Measurements from ENCODE around the gene HEATR1. TPM values are rescaled to one million over a fixed set of nuclear protein-coding genes. Genes with fewer than 3 reads are reported as not detected.

The HEATR1 gene
- total RNA-seq, 1 experiment from 2014 or later: 73.0 TPM

DNA sequence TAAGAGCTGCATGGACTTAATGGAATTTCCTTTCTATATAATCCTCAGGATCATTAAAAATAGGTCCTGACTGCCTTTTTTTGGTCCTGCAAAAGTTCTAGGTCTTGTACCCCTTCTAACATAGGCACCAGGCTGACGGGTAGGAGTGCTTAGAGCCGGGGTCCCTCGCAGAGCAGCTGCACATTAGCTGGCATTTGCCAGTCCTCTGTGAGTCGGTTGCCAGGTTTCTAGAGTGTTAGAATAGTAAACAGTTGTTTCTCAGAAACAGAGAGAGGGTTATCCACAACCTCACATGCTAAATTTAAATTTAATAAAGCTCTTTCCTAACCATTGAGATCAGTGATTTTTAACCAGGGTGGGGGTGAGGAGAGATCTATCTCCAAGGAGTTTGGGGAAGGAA, 35.4 kb upstream of the HEATR1 start:
- POLR2A ChIA-PET: no interaction called here
- H3K27me3 Mint-ChIP-seq (ENCODE audit: low read depth): no peaks in the 10 kb centered on the region

More for the DNA sequence above, 35.4 kb upstream of the HEATR1 start:
- Mint-ChIP-seq H3K27ac (no peak overlapping the region), H3K4me3 (no peak overlapping the region), H3K4me1 (no peaks in the 10 kb centered on the region), H3K36me3 (no peaks in the 10 kb centered on the region), H3K9me3 (no peaks in the 10 kb centered on the region)
- ATAC-seq: no peak
- TF ChIP-seq ZNF121 (CRISPR knock-in tag; IDR thresholded peaks at IDR 0.05): no peak
- no peak for TF ChIP-seq NFATC4 (CRISPR knock-in tag; IDR thresholded peaks at IDR 0.05)
- TF ChIP-seq, protein P1, sequence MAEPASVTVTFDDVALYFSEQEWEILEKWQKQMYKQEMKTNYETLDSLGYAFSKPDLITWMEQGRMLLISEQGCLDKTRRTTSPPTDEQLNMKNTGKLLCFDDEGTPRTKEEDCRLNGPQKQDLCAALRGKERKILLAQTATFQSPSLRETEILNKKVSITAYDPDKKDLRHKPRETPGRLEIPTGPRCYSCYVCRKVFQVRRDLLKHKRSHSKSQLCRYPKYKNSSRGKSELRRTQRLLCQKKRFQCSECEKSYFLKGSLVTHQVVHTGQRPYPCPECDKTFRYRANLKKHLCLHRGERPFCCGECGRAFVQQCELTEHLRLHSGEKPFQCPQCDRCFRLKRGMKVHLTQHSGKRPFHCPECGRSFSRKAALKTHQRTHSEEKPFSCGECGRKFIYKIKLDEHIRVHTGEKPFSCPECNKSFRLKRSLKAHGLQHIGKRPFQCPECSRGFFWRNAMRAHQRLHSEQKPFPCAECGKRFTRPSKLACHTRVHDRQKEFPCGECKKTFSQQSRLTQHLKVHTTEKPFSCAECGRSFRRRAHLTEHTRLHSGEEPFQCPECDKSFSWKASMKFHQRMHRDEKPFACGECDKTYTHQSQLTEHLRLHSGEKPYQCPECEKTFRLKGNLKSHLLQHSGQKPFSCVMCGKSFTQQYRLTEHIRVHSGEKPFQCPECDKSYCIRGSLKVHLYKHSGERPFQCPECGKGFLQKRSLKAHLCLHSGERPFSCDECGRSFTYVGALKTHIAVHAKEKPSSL (CRISPR knock-in tag; conservative IDR thresholded peaks at IDR 0.05): no peak
- TF ChIP-seq ZNF138 (CRISPR knock-in tag; conservative IDR thresholded peaks at IDR 0.05): no peak
- TF ChIP-seq, protein P2, sequence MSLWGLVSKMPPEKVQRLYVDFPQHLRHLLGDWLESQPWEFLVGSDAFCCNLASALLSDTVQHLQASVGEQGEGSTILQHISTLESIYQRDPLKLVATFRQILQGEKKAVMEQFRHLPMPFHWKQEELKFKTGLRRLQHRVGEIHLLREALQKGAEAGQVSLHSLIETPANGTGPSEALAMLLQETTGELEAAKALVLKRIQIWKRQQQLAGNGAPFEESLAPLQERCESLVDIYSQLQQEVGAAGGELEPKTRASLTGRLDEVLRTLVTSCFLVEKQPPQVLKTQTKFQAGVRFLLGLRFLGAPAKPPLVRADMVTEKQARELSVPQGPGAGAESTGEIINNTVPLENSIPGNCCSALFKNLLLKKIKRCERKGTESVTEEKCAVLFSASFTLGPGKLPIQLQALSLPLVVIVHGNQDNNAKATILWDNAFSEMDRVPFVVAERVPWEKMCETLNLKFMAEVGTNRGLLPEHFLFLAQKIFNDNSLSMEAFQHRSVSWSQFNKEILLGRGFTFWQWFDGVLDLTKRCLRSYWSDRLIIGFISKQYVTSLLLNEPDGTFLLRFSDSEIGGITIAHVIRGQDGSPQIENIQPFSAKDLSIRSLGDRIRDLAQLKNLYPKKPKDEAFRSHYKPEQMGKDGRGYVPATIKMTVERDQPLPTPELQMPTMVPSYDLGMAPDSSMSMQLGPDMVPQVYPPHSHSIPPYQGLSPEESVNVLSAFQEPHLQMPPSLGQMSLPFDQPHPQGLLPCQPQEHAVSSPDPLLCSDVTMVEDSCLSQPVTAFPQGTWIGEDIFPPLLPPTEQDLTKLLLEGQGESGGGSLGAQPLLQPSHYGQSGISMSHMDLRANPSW (CRISPR knock-in tag; conservative IDR thresholded peaks at IDR 0.05; ENCODE audit: low read depth): no peak
- TF ChIP-seq, protein P3, sequence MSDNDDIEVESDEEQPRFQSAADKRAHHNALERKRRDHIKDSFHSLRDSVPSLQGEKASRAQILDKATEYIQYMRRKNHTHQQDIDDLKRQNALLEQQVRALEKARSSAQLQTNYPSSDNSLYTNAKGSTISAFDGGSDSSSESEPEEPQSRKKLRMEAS (CRISPR knock-in tag; IDR thresholded peaks at IDR 0.05): no peak
- TF ChIP-seq ZNF671 (CRISPR knock-in tag; IDR thresholded peaks at IDR 0.05): no peak
- TF ChIP-seq, protein P4, sequence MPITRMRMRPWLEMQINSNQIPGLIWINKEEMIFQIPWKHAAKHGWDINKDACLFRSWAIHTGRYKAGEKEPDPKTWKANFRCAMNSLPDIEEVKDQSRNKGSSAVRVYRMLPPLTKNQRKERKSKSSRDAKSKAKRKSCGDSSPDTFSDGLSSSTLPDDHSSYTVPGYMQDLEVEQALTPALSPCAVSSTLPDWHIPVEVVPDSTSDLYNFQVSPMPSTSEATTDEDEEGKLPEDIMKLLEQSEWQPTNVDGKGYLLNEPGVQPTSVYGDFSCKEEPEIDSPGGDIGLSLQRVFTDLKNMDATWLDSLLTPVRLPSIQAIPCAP (CRISPR knock-in tag; IDR thresholded peaks at IDR 0.05): no peak
- TF ChIP-seq, protein P5, sequence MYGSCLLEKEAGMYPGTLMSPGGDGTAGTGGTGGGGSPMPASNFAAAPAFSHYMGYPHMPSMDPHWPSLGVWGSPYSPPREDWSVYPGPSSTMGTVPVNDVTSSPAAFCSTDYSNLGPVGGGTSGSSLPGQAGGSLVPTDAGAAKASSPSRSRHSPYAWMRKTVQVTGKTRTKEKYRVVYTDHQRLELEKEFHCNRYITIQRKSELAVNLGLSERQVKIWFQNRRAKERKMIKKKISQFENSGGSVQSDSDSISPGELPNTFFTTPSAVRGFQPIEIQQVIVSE (CRISPR knock-in tag; IDR thresholded peaks at IDR 0.05; ENCODE audit: borderline replicate concordance): no peak
- no peak for TF ChIP-seq CREB1 (CRISPR knock-in tag; IDR thresholded peaks at IDR 0.05)
- no peak for TF ChIP-seq JUN (CRISPR knock-in tag; IDR thresholded peaks at IDR 0.05)
- TF ChIP-seq, protein P6, sequence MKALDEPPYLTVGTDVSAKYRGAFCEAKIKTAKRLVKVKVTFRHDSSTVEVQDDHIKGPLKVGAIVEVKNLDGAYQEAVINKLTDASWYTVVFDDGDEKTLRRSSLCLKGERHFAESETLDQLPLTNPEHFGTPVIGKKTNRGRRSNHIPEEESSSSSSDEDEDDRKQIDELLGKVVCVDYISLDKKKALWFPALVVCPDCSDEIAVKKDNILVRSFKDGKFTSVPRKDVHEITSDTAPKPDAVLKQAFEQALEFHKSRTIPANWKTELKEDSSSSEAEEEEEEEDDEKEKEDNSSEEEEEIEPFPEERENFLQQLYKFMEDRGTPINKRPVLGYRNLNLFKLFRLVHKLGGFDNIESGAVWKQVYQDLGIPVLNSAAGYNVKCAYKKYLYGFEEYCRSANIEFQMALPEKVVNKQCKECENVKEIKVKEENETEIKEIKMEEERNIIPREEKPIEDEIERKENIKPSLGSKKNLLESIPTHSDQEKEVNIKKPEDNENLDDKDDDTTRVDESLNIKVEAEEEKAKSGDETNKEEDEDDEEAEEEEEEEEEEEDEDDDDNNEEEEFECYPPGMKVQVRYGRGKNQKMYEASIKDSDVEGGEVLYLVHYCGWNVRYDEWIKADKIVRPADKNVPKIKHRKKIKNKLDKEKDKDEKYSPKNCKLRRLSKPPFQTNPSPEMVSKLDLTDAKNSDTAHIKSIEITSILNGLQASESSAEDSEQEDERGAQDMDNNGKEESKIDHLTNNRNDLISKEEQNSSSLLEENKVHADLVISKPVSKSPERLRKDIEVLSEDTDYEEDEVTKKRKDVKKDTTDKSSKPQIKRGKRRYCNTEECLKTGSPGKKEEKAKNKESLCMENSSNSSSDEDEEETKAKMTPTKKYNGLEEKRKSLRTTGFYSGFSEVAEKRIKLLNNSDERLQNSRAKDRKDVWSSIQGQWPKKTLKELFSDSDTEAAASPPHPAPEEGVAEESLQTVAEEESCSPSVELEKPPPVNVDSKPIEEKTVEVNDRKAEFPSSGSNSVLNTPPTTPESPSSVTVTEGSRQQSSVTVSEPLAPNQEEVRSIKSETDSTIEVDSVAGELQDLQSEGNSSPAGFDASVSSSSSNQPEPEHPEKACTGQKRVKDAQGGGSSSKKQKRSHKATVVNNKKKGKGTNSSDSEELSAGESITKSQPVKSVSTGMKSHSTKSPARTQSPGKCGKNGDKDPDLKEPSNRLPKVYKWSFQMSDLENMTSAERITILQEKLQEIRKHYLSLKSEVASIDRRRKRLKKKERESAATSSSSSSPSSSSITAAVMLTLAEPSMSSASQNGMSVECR (CRISPR knock-in tag; IDR thresholded peaks at IDR 0.05; ENCODE audit: borderline replicate concordance): no peak
- no peak for TF ChIP-seq SP1 (CRISPR knock-in tag; conservative IDR thresholded peaks at IDR 0.05)
- no peak for TF ChIP-seq PRRX2 (CRISPR knock-in tag; IDR thresholded peaks at IDR 0.05)
- TF ChIP-seq ZNF416 (CRISPR knock-in tag; IDR thresholded peaks at IDR 0.05): no peak
- TF ChIP-seq, protein P7, sequence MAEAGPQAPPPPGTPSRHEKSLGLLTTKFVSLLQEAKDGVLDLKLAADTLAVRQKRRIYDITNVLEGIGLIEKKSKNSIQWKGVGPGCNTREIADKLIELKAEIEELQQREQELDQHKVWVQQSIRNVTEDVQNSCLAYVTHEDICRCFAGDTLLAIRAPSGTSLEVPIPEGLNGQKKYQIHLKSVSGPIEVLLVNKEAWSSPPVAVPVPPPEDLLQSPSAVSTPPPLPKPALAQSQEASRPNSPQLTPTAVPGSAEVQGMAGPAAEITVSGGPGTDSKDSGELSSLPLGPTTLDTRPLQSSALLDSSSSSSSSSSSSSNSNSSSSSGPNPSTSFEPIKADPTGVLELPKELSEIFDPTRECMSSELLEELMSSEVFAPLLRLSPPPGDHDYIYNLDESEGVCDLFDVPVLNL (CRISPR knock-in tag; IDR thresholded peaks at IDR 0.05; ENCODE audit: borderline replicate concordance, low read depth): no peak
- TF ChIP-seq, protein P8, sequence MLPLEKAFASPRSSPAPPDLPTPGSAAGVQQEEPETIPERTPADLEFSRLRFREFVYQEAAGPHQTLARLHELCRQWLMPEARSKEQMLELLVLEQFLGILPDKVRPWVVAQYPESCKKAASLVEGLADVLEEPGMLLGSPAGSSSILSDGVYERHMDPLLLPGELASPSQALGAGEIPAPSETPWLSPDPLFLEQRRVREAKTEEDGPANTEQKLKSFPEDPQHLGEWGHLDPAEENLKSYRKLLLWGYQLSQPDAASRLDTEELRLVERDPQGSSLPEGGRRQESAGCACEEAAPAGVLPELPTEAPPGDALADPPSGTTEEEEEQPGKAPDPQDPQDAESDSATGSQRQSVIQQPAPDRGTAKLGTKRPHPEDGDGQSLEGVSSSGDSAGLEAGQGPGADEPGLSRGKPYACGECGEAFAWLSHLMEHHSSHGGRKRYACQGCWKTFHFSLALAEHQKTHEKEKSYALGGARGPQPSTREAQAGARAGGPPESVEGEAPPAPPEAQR (CRISPR knock-in tag; IDR thresholded peaks at IDR 0.05): no peak
- no peak for DNase-seq (ENCODE audit: low spot score)
- CTCF ChIA-PET: interaction anchor here (1.5 kb wide), 1 partner anchor 114 kb away, joined by 4 read pairs; no protein-coding TSS in a partner anchor

All from WTC11 (cell line).